GM03348 (cell line): ENCODE results near the gene USF3.
"Not testable (repeated sequence)": the region's sequence is repeated elsewhere in the genome, so short reads cannot be mapped to it uniquely, and the experiment has no call there.

ENCODE experiments used
- DNase-seq: peaks from one replicate; pipeline ENCODE4 v3.0.0; 2012; ENCODE audit warnings: low spot score

Gene USF3

DNA sequence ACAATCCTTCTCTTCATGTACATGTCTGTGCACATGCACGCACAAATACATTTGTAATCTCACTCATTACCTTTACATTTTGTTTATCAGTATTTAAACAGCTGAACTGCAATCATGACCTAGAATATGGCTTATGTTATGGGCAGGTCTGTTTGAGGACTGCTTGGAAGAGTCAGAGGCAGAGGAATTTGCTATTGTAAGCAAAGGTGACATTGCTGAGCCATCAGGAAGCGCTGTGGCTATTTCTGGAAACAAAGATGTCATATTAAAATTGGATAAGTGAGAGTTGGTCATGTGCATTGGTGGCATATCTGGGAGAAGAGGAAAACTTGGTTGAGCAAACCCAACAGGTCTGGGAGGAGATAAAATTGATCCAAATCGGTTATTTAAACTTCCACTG lies 41.6 kb downstream of the USF3 start:
- no peak for DNase-seq

DNA sequence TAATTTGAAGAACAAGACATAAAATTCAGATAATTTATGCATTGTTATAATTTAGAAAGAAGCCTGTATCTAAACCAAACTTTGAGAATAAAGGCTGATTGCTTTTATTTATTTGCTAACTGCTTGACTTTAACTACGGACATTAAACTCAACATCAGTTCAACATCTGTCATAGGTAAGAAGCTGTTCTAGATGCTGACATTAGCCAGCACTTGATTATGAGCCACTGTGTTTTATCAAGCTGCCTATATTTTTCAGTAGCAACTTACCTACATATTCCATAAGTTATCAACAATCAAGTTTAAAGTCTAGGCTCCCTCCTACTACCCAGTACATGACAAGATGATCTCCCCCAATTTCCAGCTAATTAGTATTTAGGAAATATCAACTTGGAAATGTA lies 42.1 kb downstream of the USF3 start:
- no peak for DNase-seq

DNA sequence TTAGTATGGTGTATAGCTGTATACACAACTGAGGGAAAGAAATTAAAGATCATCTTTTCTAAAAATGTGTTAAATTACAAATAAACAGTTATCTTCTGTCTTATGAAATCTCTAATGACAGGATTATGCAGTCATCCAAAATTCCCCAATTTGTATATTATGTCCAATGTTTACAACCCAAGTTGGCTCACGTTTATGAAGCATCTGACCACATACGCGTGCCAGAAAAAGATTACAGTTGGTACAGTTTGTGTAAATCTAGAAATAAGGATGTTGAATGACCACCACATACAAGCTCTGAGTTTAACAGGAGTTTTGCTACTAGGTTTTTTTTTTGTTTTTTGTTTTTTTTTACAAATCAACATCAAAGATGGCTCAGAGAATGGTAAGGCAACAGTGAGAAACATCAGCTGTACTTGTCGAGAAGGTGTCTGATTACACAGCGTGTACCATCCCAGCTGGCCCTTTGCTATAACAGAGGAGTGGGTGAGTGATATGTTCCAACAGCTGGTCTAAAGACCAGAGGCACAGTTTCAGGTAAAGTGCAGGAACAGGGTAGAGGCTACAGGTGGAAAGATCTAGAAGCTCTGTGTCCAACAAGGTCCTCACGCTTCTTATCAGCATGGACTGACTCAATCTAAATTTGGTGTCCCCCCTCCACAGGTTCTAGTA lies 47.1 kb downstream of the USF3 start:
- no peak for DNase-seq

DNA sequence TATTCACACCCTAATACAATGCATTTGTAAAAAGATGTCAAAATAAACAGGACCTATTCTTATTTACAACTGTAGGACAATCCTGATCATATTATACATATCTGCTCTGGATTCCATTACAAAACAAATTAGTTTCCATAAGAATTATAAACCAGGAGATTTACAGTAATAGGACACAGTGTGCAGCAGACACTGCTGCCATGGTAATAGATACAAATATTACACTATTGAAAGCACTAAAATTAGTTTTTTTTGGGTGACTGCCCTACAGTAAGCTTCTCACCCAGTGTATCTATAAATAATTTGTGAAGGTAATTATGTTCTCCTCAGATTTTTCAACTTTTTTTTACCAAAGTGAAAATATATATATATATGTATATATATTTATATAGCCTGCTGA lies 47.9 kb downstream of the USF3 start:
- no peak for DNase-seq

DNA sequence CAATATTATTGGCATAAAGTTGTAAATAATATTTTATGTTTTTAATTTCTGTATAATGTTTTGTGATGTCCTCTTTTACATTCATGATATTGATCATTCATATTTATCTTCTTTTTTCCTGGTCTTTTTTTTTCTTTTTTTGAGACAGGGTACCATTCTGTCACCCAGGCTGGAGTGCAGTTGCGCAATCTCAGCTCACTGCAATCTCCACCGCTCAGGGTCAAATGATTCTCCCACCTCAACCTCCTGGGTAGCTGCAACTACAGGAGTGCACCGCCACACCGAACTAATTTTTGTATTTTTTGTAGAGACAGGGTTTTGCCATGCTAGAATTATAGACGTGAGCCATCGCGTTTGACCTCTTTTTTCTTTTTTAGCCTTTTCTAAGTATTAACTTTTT lies 52.9 kb downstream of the USF3 start:
- DNase-seq = no peak

DNA sequence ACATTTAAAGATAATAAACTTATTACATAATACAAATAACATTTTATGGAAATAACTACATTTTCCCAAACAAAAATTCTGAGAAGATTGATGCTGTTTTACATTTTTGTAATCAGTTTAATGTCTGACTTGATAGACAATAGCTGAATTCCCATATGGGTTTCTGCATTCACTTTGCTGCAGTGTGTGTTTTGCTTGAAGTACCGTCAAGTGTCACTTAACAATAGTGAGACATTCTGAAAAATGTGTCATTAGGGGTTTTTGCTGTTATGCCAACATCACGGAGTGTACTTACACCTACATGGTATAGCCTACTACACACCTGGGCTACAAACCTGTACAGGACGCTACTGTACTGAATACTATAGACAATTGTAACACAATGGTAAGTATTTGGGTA lies 57.5 kb downstream of the USF3 start:
- DNase-seq = no peak

DNA sequence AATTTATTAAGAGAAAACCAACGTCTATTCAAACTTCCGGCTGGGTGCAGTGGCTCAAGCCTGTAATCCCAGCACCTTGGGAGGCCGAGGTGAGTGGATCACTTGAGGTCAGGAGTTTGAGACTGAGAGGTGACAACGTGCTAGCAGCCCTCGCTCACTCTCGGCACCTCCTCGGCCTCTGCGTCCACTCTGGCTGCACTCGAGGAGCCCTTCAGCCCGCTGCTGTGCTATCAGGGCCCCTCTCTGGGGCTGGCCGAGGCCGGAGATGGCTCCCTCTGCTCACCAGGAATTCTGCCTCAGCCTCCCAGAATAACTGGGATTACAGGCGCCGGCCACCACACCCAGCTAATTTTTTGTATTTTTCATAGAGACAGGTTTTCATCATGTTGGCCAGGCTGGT lies 58.7 kb downstream of the USF3 start:
- DNase-seq = no peak

DNA sequence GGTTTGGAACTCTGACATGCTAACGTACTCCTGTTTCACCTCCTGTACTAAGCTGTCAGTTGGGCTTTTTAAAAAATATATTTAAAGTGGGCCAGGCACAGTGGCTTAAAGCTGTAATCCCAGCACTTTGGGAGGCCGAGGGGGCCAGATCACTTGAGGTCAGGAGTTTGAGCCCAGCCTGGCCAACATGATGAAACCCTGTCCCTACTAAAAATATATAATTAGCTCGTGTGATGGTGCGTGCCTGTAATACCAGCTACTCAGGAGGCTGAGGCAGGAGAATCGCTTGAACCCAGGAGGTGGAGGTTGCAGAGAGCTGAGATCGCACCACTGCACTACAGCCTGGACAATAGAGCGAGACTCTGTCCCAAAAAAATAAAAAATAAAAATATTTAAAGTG lies 60.4 kb downstream of the USF3 start:
- not testable (repeated sequence) for DNase-seq

DNA sequence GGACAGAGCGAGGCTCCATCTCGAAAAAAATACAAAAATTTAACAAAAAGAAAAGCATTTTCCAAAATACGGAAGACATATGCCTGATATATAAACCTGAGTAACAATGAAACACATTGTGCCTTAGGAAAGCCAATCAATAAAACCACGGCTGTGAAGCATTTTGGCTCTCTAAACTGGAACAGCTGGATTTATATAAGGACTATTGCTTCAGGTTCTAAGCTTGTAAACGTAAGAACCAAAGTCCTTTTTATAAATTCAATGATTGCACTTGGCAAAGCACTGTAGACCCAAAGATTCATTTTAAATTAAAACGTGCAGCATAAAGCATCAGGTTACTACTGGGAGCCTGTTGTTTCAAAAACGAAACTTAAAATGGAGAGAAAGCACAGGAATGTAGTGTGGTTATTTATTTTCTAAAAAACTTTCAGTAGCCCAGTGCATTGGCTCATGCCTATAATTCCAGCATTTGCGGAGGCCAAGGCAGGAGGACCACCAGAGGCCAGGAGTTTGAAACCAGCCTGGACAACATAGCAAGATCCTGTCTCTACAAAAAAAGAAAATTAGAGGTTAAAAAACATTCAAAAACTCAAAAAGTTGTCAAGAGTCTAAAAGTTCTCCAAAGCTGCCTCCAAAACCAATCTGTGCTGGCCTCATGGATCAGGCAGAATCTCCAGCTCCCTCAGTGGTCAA lies 61.5 kb downstream of the USF3 start:
- DNase-seq = no peak

DNA sequence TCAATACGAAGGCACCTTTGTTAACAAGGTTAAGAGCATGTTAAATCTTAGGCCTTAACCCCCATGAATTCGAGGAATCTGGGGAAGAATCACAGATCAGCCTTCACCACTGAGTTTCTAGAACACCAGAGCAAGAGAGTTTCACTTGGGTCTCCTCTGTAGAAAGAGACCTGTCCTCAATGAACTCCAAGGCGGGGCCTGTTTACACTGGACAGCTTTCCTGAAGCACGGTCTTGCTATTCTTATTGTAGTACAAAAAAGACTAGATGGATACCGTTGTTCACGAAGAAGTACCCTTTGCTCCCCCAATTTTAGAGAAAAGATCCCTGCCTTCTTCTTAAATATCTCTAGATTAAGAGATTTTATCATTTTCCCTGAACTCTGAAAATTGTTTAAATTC lies 64.9 kb downstream of the USF3 start:
- no peak for DNase-seq

DNA sequence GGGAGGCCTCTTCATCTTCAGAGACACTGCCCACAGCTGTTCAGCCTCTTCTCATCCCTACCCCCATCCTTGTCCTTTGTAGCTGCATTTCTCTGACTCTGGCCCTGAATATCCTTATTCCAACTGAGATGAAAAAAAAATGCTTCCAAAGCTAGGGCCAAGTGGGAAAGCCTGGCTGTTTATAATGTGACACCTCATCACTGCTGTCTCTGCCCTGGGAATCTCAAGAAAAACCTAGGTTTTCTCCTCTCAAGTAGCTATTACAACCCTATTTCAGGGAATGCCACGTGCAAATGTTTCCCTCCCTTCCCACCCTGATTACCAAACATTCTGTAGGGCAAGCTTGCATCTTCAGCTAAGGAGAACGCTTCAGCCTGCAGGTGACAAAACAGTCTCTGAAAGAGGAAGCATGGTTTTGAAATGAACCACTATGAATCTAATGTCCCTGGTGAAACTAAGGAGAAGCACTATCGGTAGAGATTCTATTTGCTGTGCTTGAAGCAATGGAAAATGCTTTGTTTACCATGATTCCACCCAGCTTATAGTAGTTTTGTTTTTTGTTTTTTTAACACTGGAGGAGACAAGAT lies 65.4 kb downstream of the USF3 start:
- DNase-seq = no peak

DNA sequence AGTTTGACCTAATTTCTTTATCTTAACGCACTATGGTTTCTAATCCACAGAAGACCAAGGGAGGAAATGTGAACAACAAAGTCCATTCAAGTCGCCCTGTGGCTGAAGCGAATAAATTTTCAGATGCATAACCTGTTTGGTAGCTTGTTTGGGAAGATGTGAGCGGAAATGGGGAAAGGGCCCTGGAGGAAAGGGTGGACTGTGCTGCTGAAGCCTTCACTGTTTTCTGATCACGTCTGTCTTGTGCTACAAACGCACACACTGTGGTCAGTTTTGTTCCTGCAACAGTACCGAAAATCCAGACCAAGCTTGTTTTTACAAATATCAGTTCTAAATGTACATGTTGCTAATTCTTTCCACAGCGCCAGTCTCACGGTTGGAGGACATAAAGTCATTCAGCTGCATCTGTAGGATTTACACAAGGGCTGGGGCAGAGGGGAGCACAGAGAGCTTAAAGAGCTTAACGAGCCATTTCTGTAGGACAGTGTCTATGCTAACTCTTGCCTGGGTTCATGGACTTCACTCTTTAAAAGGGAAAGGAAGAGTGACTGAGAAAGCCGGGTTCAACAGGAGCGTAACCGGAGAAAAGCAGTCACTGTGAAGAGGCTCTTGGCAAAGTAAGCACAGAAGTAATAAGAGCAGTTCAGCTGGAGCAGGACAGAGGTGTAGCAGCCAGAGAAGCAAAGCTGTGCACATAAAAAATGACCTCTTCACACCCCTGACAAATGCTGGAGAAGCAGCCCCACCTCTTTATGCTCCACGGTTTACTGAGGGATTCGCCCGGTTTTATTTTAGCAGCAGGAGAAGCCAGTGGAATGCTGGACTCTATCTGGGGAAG lies 66.6 kb downstream of the USF3 start:
- DNase-seq = peak; percentile 16

DNA sequence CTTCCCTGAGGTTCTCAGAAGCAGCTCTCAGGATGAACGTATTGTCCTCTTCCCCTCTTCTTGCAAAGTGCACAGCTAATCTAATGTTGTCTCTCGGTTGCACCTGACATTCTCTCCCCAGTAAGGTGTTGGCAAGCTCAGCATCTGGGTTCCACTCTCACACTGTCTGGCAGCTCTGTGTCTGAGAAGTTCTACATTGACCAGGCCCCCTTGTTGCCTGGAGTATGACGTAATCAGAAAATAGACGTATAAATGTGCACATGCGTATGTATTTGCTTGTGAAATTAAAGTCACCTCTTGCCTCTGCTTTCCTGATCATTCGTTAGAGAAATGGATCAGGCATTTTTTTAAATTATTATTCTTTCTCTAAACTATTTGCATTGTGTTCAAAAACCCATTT lies 67.7 kb downstream of the USF3 start:
- no peak for DNase-seq

DNA sequence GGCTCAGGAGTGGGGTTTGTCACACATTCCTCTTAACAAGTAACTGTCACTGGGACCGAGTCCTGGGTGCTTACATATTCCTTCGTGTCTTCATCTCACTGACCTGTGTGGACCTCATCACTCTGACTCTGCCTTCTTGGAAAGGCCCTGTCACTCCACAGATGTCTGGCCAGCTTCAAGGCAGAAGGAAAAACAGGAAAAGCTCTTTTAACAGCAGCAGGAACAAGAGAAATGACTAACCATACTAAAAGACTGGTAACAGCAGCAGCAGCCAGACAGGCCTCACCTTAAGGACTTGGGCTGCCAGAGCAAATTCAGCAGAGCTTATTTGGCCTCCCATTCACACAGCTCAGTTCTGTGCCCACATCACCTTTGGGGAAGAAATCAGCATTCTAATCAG lies 68.1 kb downstream of the USF3 start:
- DNase-seq = no peak

DNA sequence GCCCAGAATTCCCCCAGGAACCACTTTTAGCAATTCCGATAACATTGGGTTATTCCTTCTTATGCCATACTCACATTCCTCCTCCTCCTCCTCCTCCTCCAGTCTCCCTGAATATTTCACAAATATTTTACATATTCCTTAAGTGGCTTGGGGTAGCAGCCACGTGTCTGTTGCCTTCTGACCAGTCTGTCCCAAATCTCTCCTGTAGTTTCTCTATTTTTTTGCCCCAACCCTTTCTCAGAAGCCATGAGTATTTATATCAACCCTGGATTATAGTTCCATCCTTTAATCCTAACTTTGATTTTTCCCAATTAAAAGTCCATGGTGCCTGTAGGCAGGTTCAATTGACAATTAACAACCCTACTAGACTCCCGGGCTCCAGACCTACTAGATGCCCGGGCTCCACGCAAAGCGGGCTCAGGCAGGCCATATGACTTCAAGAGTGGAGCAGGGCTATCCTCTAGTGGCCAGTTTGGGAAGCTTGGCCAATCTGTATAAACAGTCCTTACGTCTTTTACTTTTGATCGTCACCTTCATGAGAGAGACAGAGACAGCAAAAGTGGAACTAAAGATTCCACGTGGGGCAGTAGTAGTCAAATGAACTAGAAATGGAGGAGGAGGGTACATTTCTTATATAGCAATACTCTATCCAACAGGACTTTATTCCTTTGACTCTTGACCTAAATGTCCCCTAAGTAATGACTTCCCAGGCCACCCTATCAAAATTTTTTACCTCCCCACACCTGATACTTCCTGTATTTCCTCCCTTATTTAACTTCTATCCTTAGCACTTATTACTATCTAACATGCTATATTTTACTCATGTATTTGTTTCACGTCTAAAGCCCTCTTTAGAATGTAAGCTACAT lies 69.7 kb downstream of the USF3 start:
- DNase-seq = peak; percentile 78

DNA sequence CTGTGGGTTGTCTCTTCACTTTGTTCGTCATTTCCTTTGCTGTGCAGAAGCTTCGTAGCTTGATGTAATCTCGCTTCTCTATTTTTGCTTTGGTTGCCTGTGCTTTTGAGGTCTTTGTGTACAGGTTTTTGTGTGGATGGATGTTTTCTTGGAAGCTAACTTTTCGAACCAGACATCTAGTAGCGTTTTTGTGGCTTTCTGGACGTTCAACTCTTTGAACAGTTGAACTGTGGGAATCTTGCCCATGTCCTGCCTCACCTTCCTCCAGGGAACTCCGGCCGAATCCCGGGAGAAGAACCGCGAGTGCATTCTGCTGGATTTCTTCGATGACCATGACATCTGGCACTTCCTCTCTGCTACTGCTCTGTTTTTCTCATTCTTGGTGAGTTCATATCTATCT lies 70.6 kb downstream of the USF3 start:
- DNase-seq = no peak

DNA sequence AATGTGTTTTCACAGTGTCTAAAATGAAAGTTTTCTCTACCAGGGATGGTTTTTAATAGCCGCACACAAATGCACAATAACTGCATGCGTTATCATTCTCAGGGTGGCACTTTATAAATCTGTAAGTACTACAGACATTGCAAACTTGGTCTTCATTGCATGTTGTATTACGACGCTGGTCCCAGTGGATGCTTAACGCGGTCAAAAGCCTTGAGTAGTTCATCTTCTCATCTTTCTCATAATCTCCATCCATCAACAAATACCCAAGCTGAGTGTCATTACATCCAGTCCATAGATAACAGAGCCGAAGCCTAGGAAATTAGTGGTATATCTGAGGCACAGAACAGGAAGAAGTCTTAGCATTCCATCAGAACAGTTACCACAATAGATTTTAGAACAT lies 72.6 kb downstream of the USF3 start:
- no peak for DNase-seq

DNA sequence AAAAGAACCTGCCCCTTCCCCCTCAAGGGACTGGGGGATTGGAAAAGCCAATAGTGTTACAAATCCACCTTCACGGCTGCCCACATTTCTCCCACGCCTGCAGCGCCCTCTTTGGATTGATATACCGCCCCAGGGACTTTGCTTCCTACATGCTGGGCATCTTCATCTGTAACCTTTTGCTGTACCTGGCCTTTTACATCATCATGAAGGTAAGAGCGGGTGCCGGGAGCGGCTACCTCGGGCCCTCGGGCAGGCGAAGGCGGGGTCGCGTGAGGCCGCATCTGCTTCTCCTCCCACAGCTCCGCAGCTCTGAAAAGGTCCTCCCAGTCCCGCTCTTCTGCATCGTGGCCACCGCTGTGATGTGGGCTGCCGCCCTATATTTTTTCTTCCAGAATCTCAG lies 73.1 kb downstream of the USF3 start:
- peak; percentile 29 for DNase-seq

DNA sequence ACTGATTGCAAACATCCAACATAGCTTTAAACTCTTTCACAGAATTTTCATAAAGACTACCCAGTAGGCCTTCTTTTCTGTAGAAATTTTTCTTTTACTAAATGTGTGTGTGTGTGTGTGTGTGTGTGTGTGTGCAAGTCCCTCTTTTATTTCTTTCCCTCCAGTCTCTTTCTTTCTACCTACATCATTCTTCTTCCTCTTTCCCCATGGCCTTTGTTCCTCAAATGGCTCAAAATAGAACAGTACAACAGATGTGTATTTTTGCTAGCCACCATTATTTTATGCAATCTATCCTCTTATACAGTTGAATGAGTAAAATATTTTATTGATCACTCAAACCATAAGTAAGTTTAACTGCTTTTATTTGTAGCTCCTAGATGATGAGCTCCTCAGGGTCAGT lies 76.4 kb downstream of the USF3 start:
- DNase-seq = no peak

DNA sequence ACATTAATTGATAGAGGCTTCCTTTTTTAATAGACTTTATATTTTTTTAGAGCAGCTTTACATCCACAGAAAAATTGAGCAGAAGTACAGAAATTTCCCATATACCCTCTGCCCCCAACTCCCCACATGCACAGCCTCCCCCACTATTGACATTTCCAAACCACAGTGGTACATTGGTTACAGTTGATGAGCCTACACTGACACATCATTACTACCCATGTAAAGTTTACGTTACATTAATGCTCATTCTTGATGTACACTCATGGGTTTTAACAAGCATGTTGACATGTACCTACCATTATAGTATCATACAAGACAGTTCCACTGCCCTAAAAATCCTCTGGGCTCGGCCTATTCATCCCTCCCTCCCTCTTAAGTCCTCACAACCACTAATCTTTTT lies 78.7 kb downstream of the USF3 start:
- DNase-seq = no peak

DNA sequence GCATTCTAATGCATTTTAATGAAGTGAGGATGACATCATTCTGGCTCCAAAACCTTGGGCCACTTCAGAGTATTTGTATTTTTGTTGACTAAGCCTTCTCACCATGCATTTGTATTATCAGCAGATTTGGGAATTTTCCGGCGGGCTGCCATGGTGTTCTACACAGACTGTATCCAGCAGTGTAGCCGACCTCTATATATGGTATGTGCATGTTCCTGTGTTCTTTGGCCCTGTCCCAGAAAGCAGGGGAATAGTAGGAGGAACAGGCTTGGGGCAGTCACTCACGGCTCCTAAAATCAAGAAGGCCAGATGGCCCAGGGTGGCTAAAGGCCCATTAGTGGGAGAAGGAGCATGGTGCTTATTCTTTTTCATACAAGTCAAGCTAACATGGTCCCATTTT lies 80.5 kb downstream of the USF3 start:
- no peak for DNase-seq

DNA sequence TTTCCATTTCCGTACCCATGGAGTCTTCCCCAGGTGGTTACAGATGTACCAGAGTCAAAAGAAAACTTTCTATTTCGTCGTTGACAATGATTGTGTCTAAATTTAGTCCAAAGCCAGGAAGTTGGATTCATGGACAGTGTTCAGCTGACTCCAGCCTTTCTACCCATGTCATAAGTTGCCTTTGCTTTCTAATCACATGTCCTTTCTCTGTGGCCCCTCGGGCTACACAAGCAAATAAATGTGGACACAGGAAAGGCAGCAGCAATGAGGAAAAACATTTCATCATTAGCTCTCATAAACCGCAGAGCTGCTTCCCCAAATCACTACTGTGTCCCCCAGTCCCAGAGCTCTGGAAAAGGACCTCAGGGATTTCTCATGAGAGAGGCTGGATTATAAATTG lies 82.0 kb downstream of the USF3 start:
- no peak for DNase-seq
